ENCODE data around the gene KHSRP.

The KHSRP gene

GRCh38 chr19:6423499-6424194 lies 964 bp downstream of the KHSRP start:
- in situ Hi-C loops (cut with MboI; ENCODE audit: low pct_unique_long_range_greater_than_20kb, low sequenced_read_pairs): no loop called here
- peak; percentile 49 for DNase-seq

GRCh38 chr19:6421075-6422014 lies 3.3 kb downstream of the KHSRP start:
- in situ Hi-C loops (cut with MboI; ENCODE audit: low pct_unique_long_range_greater_than_20kb, low sequenced_read_pairs): no loop called here
- no peak for DNase-seq

- DNase-seq: no peak
- in situ Hi-C loops (cut with MboI; ENCODE audit: low pct_unique_long_range_greater_than_20kb, low sequenced_read_pairs): no loop called here
Measured at GRCh38 chr19:6418562-6418932, 6.1 kb downstream of the KHSRP start.

- in situ Hi-C loops (cut with MboI; ENCODE audit: low pct_unique_long_range_greater_than_20kb, low sequenced_read_pairs): no loop called here
- DNase-seq: no peak
Measured at GRCh38 chr19:6417713-6418561, 6.7 kb downstream of the KHSRP start.

- no peak for DNase-seq
- in situ Hi-C loops (cut with MboI; ENCODE audit: low pct_unique_long_range_greater_than_20kb, low sequenced_read_pairs): no loop called here
Measured at GRCh38 chr19:6416658-6417405, 7.8 kb downstream of the KHSRP start.

DNA sequence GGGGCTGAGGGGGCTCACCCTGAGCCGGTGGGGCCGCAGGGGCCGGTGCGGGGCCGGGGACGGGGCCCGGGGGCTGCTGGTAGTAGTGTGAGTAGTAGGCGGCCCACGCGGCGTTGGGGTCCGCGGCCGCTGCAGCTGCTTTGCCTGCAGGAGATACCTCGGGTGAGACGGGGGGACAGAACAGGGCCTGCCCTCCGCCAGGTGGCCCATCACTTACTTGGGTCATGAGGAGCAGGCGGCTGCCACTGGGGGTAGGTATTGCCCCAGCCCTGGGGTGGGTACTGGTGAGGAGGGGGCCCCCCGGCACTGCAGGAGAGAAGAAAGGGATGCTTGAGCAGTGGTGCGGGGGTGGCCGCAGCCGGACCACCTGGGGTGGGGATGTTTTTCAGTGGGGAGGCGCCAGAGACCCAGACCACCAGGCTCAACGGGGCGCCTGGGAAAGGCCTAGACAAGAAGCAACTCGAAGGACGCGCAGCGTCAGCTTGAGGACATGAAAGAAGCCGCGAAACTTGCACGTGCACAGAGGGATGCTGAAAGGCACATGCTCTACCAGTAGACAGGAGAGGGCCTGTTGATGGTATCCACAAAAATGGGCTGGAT lies 8.9 kb downstream of the KHSRP start:
- DNase-seq: no peak
- in situ Hi-C loops (cut with MboI; ENCODE audit: low pct_unique_long_range_greater_than_20kb, low sequenced_read_pairs): no loop called here

DNA sequence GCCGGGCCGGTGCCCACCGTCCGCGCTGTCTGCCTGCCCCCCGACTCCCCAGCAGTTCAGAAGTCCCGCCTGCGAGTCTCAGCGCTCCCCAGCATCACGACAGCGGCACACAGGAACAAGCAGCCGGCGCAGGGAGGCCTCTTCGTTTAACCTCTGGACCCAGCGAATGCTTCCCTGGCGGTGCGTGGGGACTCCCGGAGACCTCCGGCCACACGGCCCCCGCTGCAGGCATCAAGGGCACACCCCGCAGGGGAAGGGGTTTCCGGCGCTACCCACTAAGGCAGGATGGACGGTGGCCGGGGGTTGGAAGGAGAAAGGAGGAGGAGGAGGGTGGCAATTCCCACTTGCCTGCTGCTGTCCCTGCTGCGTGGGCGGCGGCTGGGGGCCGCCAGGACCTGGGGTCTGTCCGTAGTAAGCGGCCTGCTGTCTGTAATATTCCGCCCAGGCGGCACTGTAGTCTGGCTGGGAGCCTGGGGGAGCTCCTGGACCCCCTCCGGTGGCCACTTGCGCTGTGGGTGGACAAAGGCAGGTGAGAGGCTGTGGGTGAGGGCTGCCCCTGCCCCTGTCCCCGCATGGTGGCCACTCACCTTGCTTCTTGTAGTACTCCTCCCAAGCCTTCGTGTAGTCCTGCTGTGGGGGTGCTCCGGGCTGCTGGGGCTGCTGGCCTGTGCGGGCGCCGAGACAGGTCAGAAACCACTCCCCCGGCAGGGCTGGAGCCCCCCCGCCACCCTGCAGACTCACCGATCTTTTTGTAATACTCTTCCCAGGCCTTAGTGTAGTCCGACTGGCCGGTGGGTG lies 9.6 kb downstream of the KHSRP start:
- in situ Hi-C loops (cut with MboI; ENCODE audit: low pct_unique_long_range_greater_than_20kb, low sequenced_read_pairs): no loop called here
- no peak for DNase-seq

DNA sequence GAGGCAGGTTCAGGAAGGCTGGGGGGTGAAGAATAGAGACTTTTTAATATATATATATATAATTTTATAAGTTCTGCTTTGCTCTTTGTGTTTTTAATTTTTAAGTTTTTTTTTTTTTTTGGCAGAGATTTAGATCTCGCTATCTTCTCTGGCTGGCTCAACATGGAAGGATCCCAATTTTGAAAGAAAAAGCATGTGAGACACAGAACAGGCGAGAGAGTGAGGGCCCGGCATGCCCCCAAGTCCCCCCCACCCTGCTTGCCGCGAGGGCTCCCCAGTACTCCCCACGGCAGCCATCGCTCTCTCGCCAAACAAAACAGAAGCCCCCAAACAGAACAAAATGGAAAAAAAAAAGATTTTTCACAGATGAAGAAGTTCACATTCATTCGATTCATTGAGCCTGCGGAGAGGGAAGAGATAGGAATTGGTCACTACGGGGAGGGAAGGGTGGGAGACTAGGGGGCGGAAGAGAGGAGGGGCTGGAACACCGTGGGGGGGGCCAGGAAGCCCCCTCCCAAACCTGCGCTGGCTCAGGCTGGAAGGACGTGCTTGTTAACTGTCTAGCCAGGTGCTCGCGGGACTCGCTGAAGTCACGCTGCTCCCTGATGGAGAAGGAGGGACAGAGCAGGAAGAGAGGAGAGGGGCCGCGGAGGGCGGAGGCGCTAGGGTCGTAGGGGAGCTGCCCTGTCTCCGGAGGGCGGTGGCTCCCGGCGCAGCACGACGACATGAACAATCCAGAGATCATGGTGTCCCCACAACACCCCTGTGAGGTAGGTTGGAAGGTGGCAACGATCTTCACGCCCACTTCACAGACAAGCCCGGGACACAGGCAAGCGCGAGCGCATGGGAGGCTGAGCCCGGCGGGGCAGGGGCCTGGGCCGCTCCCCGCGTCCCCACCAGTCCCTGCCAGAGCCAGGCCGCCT lies 10.6 kb downstream of the KHSRP start:
- in situ Hi-C loops (cut with MboI; ENCODE audit: low pct_unique_long_range_greater_than_20kb, low sequenced_read_pairs): no loop called here
- no peak for DNase-seq

DNA sequence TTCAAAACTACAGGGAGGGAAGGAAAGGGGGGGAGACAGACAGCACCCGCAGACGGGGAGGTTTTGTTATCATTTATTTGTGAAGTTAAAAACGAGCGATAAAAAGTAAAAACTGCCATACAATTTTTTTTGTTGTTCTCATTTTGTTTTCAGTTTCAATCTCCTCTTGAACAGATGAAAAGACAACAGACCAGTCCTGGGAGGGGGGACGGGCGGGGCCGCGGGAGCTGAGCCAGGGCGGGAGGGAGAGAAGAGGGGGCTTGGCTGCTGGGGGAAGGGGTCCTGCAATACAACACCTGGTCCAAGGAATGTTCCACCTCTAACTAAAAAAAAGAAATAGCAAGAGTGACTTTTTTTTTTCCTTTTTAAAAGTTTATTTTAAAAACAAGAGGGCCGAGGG lies 11.3 kb downstream of the KHSRP start:
- DNase-seq: no peak
- in situ Hi-C loops (cut with MboI; ENCODE audit: low pct_unique_long_range_greater_than_20kb, low sequenced_read_pairs): no loop called here

GRCh38 chr19:6412447-6413091 lies 12.0 kb downstream of the KHSRP start:
- DNase-seq: peak; percentile 58
- in situ Hi-C loops (cut with MboI; ENCODE audit: low pct_unique_long_range_greater_than_20kb, low sequenced_read_pairs): no loop called here

- DNase-seq: no peak
- in situ Hi-C loops (cut with MboI; ENCODE audit: low pct_unique_long_range_greater_than_20kb, low sequenced_read_pairs): no loop called here
Measured at GRCh38 chr19:6412061-6412446, 12.6 kb downstream of the KHSRP start.

- no peak for DNase-seq
- in situ Hi-C loops (cut with MboI; ENCODE audit: low pct_unique_long_range_greater_than_20kb, low sequenced_read_pairs): no loop called here
Measured at GRCh38 chr19:6409346-6409745, 15.3 kb downstream of the KHSRP start.

- no peak for DNase-seq
- in situ Hi-C loops (cut with MboI; ENCODE audit: low pct_unique_long_range_greater_than_20kb, low sequenced_read_pairs): no loop called here
Measured at GRCh38 chr19:6406401-6406800, 18.2 kb downstream of the KHSRP start.

DNA sequence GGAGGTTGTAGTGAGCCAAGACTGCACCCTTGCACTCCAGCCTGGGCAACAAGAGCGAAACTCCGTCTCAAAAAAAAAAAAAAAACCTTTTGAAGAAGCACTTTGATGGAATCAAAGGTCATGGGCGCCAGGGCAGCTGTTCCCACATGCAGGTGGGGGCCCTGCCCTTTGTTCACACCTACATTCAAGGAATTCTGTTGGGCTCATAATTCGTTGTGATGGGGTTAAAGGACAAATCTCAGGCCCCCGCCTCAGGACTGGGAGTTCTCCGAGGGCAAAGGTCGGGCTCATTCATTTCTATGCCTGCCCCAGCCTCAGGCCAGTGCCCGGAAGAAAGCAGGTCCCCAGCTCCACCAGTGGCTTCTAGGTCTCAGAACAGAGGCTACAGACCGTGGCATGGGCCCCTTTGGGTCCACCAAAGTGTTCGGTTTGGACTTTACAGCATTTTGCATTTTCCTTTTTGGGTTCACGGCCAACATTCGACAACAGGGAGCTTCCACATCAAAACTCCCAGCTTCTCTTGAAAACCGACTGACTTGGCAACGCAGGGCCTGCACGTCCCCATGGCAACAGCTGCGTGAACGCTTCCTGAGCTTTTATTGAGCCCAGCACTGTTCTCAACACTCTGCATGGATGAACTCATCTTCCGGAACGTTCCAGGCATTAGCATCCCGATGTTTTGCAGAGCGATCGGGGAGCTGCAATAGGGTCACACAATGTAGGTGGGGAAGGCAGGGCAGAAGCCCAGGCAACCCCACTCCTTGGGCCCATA lies 21.6 kb downstream of the KHSRP start:
- no peak for DNase-seq
- in situ Hi-C loops (cut with MboI; ENCODE audit: low pct_unique_long_range_greater_than_20kb, low sequenced_read_pairs): no loop called here

GRCh38 chr19:6402058-6402457 lies 22.6 kb downstream of the KHSRP start:
- no peak for DNase-seq
- in situ Hi-C loops (cut with MboI; ENCODE audit: low pct_unique_long_range_greater_than_20kb, low sequenced_read_pairs): no loop called here

Data from KBM-7 (cell line).